ENCODE data around the gene GP1BA.

- TF ChIP-seq CTCF (IDR thresholded peaks at IDR 0.05) (no peak), POLR2AphosphoS5 (IDR thresholded peaks at IDR 0.05) (no peak)
Observed at GRCh38 chr17:4886830-4887229, 45.2 kb upstream of the GP1BA start.

All from stomach (tissue), 4 donors.